Heart left ventricle (tissue), 16 donors: Measurements from ENCODE around the gene DYNC2H1. TPM values are rescaled to one million over a fixed set of nuclear protein-coding genes. Genes with fewer than 3 reads are reported as not detected.

Experiments
- ATAC-seq, 4 donors: fragments of 200-7000 bp; cut with Tn5 transposase; one replicate each; pipeline ENCODE4 v1.9.1; 2020 to 2022; ENCODE audit warnings: moderate library complexity in 4 of 4, mild to moderate bottlenecking in 3 of 4, moderate number of reproducible peaks in 1 of 4
- DNase-seq, 5 donors: peaks; one replicate each; pipeline ENCODE4 v3.0.0-alpha.2; 2020
- H3K27ac ChIP-seq, 12 donors: fragments of 200-600 bp; sonication (generic) in 4 of 12; one replicate each; pipeline versions ENCODE4 v1.5.0 to v1.8.0; 2016 to 2022; ENCODE audit warnings: mild to moderate bottlenecking in 2 of 12
- H3K27me3 ChIP-seq, 9 donors: fragments of 200-600 bp; sonication (generic) in 2 of 9; one replicate each; pipeline versions ENCODE4 v1.5.1 to v1.8.0; 2016 to 2022; ENCODE audit warnings: mild to moderate bottlenecking in 3 of 9
- H3K36me3 ChIP-seq, 9 donors: fragments of 200-600 bp; sonication (generic) in 2 of 9; one replicate each; pipeline versions ENCODE4 v1.5.0 to v1.8.0; 2018 to 2022; ENCODE audit warnings: mild to moderate bottlenecking in 2 of 9
- H3K4me1 ChIP-seq, 12 donors: fragments of 200-600 bp; sonication (generic) in 4 of 12; one replicate each; pipeline versions ENCODE4 v1.5.0 to v1.8.0; 2016 to 2022; ENCODE audit warnings: mild to moderate bottlenecking in 3 of 12
- H3K4me3 ChIP-seq, 12 donors: fragments of 200-600 bp; sonication (generic) in 4 of 12; one replicate each; pipeline versions ENCODE4 v1.5.0 to v1.8.0; 2017 to 2022; ENCODE audit warnings: mild to moderate bottlenecking in 9 of 12, moderate library complexity in 4 of 12
- H3K9me3 ChIP-seq, 12 donors: fragments of 200-600 bp; sonication (generic) in 4 of 12; one replicate each; pipeline versions ENCODE4 v1.5.0 to v1.8.0; 2016 to 2022; ENCODE audit warnings: mild to moderate bottlenecking in 1 of 12
- CTCF ChIP-seq, 12 donors: fragments of 200-600 bp; sonication (generic) in 4 of 12; IDR thresholded peaks; one replicate each; pipeline versions ENCODE4 v1.5.0 to v1.8.0; 2018 to 2022; ENCODE audit warnings: antibody characterized with exemption in 12 of 12, mild to moderate bottlenecking in 5 of 12
- POLR2A ChIP-seq, 2 donors: fragments of 450-650 bp; IDR thresholded peaks; one replicate each; pipeline ENCODE4 v1.6.1; 2017; ENCODE audit warnings: antibody characterized with exemption in 2 of 2, mild to moderate bottlenecking in 2 of 2, moderate library complexity in 2 of 2
- WGBS, 4 donors: extraction: QIAGEN DNeasy Blood & Tissue Kit in 2 of 4; methylation state at CpG; one replicate each; pipeline versions ENCODE4 v1.1.5 to v1.1.7; 2013 to 2018; 5-methylcytosine and 5-hydroxymethylcytosine counted together
- intact Hi-C, 10 donors: fragments of 100-400 bp; cut with DNase I; formaldehyde crosslinking; loops; one replicate each; pipeline versions ENCODE4 v1.11.1 to v1.14.2; 2022
- polyA plus RNA-seq, 2 donors: library from polyadenylated mRNA; stranded (reverse); fragments of 200-250 nt; gene quantifications; one replicate each; pipeline ENCODE4 v1.2.3, GENCODE V29; 2013
- total RNA-seq, 9 donors: library from RNA; depleted of rRNA in 2 of 9; stranded (reverse); fragments of >200 nt in 2 of 9; fragmentation: NEBNext Ultra II Directional in 3 of 9; extraction: Animal tissue kit (Norgen Biotek cat#: 25700) in 3 of 9; gene quantifications; one replicate each; pipeline versions ENCODE4 v1.1.0 to v1.2.4, GENCODE V29; 2016 to 2023
- donor health status: ischemic (EF 13 %, LVEDD 7.1; RV severe dilation, severe dysfunction).
- donor health status: healthy with polysubstance abuse.
- donor health status: DM: no; HTN: yes; CAD: no.
- donor health status: DM: no; HTN: no; CAD: no.
- donor health status: ischemic (EF 25% LVEDD 6.9; RV normal size, moderate dysfunction).
- donor health status: ischemic (EF 25% LVEDD 5.7; RV mildly dilated, moderate dysfunction).
- donor health status: healthy.
- donor health status: DM: yes; HTN: yes; CAD: no.
- donor health status: ischemic (EF 35%, LVEDD 5.7; RV mildly dilated, moderate dysfunction).
- donor health status: nonischemic (EF 11% LVEDD 7.7; RV severe dilation, severe dysfunction).
- donor health status: DM: yes; HTN: yes; CAD: no.
- donor health status: PGD.
- donor health status: ischemic (EF 29% LVEDD 5.4; RV normal size, mild dysfunction).
- donor health status: nonischemic (EF 23%, LVEDD 6.1; RV moderate dilation, normal function).

The DYNC2H1 gene
- total and polyA plus RNA-seq, 11 donors = 2.3 to 7.2 (median 3.7) TPM

DNA sequence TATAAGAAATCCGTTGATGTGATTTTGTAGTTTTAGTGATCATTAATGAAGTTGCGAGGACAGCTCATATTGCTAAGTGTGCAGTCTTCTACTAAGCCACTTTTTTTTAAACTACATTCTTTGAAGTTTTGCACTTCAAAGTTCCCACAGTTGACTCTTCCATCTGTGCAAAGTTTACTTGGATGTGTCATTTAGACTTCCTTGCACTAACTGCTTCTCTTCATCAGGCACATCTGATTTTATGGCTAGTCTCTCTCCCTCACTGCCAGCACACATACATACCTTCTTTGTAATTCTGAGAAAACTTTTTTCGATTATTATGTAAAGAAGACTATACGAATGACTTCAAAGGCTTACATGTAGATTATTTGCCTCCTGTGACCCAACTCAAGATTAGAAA, 250.0 kb downstream of the DYNC2H1 start:
- WGBS, 4 donors = 92 to 97% (median 94%) methylated on average over 4 of the region's 4 CpGs
- intact Hi-C loops = no loop called here
- TF ChIP-seq CTCF (IDR thresholded peaks at IDR 0.05) = no peak
- TF ChIP-seq POLR2A (IDR thresholded peaks at IDR 0.05) = no peak
- peaks cover 0 to 9% (median 0%) of the 10 kb centered on the region in 9 donors for H3K36me3 ChIP-seq
- ATAC-seq = no peak
- H3K9me3 ChIP-seq = no peaks in the 10 kb centered on the region
- H3K4me3 ChIP-seq = no peak overlapping the region
- no peaks in the 10 kb centered on the region for H3K4me1 ChIP-seq
- no peak for DNase-seq
- no peaks in the 10 kb centered on the region for H3K27me3 ChIP-seq
- no peak overlapping the region for H3K27ac ChIP-seq

DNA sequence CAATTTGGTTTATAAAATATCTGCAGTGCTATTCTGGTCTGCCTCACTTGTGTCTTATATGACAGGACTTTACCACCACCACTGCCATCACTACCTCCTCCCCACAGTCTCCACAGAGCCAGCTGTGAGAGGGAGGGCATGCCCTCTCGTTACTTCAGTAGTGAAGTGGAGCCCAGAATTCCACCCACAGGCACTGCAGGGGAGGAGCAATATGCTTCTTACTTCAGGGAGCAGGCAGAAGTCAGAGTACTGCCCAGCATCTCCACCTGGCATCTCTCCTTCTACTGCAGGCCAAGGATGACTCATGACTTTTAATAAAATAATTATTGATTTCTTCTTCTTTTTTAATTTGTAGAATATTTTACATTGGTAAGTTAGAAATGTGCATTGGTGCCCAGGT, 255.5 kb downstream of the DYNC2H1 start:
- H3K27ac ChIP-seq = no peak overlapping the region
- ATAC-seq = no peak
- intact Hi-C loops = no loop called here
- H3K9me3 ChIP-seq = no peaks in the 10 kb centered on the region
- no peak overlapping the region for H3K4me3 ChIP-seq
- 57 to 64% (median 60%) methylated on average over 1 of the region's 1 CpG for WGBS, 4 donors
- TF ChIP-seq POLR2A (IDR thresholded peaks at IDR 0.05) (no peak), CTCF (IDR thresholded peaks at IDR 0.05) (no peak)
- H3K4me1 ChIP-seq = no peaks in the 10 kb centered on the region
- no peak for DNase-seq
- H3K36me3 ChIP-seq = peaks cover 0 to 6% (median 0%) of the 10 kb centered on the region in 9 donors
- no peaks in the 10 kb centered on the region for H3K27me3 ChIP-seq

DNA sequence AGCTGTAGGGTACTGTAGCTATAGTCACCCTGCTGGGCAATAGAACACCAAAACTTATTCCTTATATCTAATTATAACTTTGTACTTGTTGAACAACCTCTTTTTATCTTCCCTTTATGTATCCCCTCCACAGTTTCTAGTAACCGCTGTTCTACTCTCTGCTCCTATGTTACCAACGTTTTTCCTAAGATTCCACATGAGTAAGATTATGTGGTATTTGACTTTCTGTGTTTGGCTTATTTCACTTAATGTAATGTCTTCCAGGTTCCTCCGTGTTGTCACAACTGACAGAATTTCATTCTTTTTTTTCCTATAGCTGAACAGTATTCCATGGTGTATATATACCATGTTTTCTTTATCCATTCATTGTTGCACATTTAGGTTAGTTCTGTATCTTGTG, 258.4 kb downstream of the DYNC2H1 start:
- Histone ChIP-seq H3K36me3 (peaks cover 0 to 6% (median 0%) of the 10 kb centered on the region in 9 donors), H3K27me3 (no peaks in the 10 kb centered on the region), H3K4me3 (no peak overlapping the region), H3K4me1 (no peaks in the 10 kb centered on the region), H3K27ac (no peak overlapping the region), H3K9me3 (peaks cover 0 to 7% (median 0%) of the 10 kb centered on the region in 12 donors)
- ATAC-seq (no peak), DNase-seq (no peak)
- TF ChIP-seq CTCF (IDR thresholded peaks at IDR 0.05) (no peak), POLR2A (IDR thresholded peaks at IDR 0.05) (no peak)
- WGBS, 4 donors = 71 to 90% (median 83%) methylated on average over 3 of the region's 3 CpGs
- intact Hi-C loops = no loop called here

GRCh38 chr11:103368145-103368544, 258.9 kb downstream of the DYNC2H1 start:
- Histone ChIP-seq H3K4me3 (no peak overlapping the region), H3K36me3 (peaks cover 0 to 6% (median 0%) of the 10 kb centered on the region in 9 donors), H3K27ac (no peak overlapping the region), H3K9me3 (peaks cover 0 to 12% (median 0%) of the 10 kb centered on the region in 12 donors), H3K27me3 (no peaks in the 10 kb centered on the region), H3K4me1 (no peaks in the 10 kb centered on the region)
- DNase-seq (no peak), ATAC-seq (no peak)
- 61 to 80% (median 71%) methylated on average over 1 of the region's 1 CpG for WGBS, 4 donors
- intact Hi-C loops = no loop called here
- TF ChIP-seq CTCF (IDR thresholded peaks at IDR 0.05) (no peak), POLR2A (IDR thresholded peaks at IDR 0.05) (no peak)
